MCF 10A (cell line): Measurements from ENCODE around the gene AP4E1. TPM values are rescaled to one million over a fixed set of nuclear protein-coding genes. Genes with fewer than 3 reads are reported as not detected.

ENCODE experiments used
- BruUV-seq: library from RNA; stranded (reverse); fragments of 400-500 nt; replicated peaks from 2 replicates; lab custom pipeline; 2021; lab: Mats Ljungman, UMichigan
- CTCF ChIA-PET: fragments of 300-600 bp; sonication (Branson Sonifier 250); formaldehyde crosslinking; extraction: SDS; loops from one replicate; lab custom pipeline; 2021; ENCODE audit warnings: antibody characterized with exemption, inconsistent platforms; lab: Yijun Ruan, JAX
- POLR2A ChIA-PET: fragments of 300-600, 350-650 bp; sonication (Branson Sonifier 250); formaldehyde crosslinking; extraction: SDS; loops from one replicate; lab custom pipeline; 2020; ENCODE audit warnings: antibody characterized with exemption, inconsistent platforms; lab: Yijun Ruan, JAX
- DNase-seq: peaks from one replicate; pipeline ENCODE4 v3.0.0-alpha.2; 2018; ENCODE audit not compliant: unreplicated experiment
- H3K27ac Mint-ChIP-seq: one replicate; pipeline ENCODE4 v1.8.0; 2022; ENCODE audit warnings: mild to moderate bottlenecking, low read depth, mixed read lengths; ENCODE audit not compliant: unreplicated experiment
- H3K27me3 Mint-ChIP-seq: one replicate; pipeline ENCODE4 v1.8.0; 2022; ENCODE audit warnings: mixed read lengths; ENCODE audit not compliant: insufficient read depth, unreplicated experiment
- H3K36me3 Mint-ChIP-seq: one replicate; pipeline ENCODE4 v1.8.0; 2022; ENCODE audit warnings: mild to moderate bottlenecking, moderate library complexity, mixed read lengths; ENCODE audit not compliant: insufficient read depth, unreplicated experiment
- H3K4me1 Mint-ChIP-seq: one replicate; pipeline ENCODE4 v1.8.0; 2022; ENCODE audit warnings: mixed read lengths; ENCODE audit not compliant: insufficient read depth, unreplicated experiment
- H3K4me3 Mint-ChIP-seq: one replicate; pipeline ENCODE4 v1.8.0; 2022; ENCODE audit warnings: mild to moderate bottlenecking, moderate library complexity, mixed read lengths; ENCODE audit not compliant: unreplicated experiment
- H3K9me3 Mint-ChIP-seq: one replicate; pipeline ENCODE4 v1.8.0; 2022; ENCODE audit warnings: mixed read lengths; ENCODE audit not compliant: unreplicated experiment
- intact Hi-C: fragments of 100-400 bp; cut with micrococcal nuclease; formaldehyde crosslinking; loops from 2 replicates; pipeline ENCODE4 v1.14.1; 2022
- total RNA-seq: library from RNA; stranded (reverse); gene quantifications from 2 replicates; pipeline ENCODE4 v1.2.3, GENCODE V29; 2022
- TF ChIP-seq, protein P1 (sequence below): fragments of 200-600 bp; IDR thresholded peaks from one replicate; pipeline ENCODE4 v1.8.0; 2022; ENCODE audit warnings: antibody characterized with exemption, mild to moderate bottlenecking; ENCODE audit not compliant: unreplicated experiment

Gene AP4E1
- total RNA-seq, 1 experiment from 2014 or later, result 28.2 TPM

DNA sequence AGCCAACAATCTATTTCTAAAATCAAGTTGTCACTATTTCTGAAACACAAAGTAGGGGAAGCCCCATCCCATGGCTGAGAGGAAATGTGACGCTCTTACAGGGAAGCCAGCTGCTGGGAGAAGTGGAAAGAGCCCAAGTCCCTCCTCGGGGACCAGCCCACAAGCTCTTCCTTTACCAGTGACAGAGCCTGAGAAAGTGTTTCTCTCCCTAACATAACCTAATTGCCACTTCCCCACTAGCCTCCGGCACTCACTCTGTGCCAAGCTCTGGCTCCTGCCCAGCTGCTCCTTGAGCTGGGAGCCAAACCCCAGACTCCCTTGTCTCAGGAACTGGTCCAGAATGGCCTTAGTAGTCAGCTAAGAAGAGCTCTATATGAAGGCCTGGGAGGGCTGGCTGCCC is 143.3 kb downstream of the AP4E1 start:
- TF ChIP-seq, protein P1, sequence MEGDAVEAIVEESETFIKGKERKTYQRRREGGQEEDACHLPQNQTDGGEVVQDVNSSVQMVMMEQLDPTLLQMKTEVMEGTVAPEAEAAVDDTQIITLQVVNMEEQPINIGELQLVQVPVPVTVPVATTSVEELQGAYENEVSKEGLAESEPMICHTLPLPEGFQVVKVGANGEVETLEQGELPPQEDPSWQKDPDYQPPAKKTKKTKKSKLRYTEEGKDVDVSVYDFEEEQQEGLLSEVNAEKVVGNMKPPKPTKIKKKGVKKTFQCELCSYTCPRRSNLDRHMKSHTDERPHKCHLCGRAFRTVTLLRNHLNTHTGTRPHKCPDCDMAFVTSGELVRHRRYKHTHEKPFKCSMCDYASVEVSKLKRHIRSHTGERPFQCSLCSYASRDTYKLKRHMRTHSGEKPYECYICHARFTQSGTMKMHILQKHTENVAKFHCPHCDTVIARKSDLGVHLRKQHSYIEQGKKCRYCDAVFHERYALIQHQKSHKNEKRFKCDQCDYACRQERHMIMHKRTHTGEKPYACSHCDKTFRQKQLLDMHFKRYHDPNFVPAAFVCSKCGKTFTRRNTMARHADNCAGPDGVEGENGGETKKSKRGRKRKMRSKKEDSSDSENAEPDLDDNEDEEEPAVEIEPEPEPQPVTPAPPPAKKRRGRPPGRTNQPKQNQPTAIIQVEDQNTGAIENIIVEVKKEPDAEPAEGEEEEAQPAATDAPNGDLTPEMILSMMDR, result no peak
- ChIA-PET CTCF (interaction anchor here (0.6 to 1.1 kb wide), 3 partner anchors 15 to 352 kb away, joined by 3 to 5 read pairs (median 3); no protein-coding TSS in a partner anchor), POLR2A (interaction anchor here (0.6 to 3.3 kb wide), 3 partner anchors 10 to 48 kb away, joined by 3 to 18 read pairs (median 3); no protein-coding TSS in a partner anchor)
- no TSS peak for BruUV-seq
- peaks cover 8% of the 10 kb centered on the region for H3K4me1 Mint-ChIP-seq
- no peaks in the 10 kb centered on the region for H3K27me3 Mint-ChIP-seq
- no peak overlapping the region for H3K4me3 Mint-ChIP-seq
- no peaks in the 10 kb centered on the region for H3K9me3 Mint-ChIP-seq
- no peak overlapping the region for H3K27ac Mint-ChIP-seq
- peak; percentile 86 for DNase-seq
- peaks cover 11% of the 10 kb centered on the region for H3K36me3 Mint-ChIP-seq
- intact Hi-C loops, result no loop called here

DNA sequence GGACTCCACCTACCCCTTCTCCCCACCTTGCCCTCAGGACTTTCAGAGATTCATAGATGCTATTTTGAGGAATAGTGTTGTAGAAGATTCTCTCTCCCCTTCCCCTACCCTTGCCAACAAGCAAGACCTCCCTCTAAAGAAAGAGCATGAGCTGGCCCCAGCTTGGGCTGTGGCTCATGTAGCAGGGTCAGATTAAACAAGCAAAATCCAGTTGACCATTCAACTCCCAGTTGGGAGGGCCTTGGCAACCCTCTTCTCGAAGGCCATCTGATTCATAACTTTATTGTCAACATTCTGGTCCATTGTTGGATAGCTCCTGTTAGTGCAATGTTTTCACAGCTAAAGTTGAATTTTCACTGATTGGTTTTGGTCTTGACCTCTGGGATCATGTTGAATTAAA is 145.1 kb downstream of the AP4E1 start:
- peaks cover 11% of the 10 kb centered on the region for H3K36me3 Mint-ChIP-seq
- no peak for DNase-seq
- no peak overlapping the region for H3K4me3 Mint-ChIP-seq
- ChIA-PET POLR2A (interaction anchor here (1.7 kb wide), 1 partner anchor 28 kb away, joined by 7 read pairs; no protein-coding TSS in a partner anchor), CTCF (interaction anchor here (0.5 to 0.7 kb wide), 3 partner anchors 28 to 231 kb away, joined by 3 to 4 read pairs (median 3); no protein-coding TSS in a partner anchor)
- no peaks in the 10 kb centered on the region for H3K27me3 Mint-ChIP-seq
- peaks cover 8% of the 10 kb centered on the region for H3K4me1 Mint-ChIP-seq
- BruUV-seq, result no TSS peak
- H3K9me3 Mint-ChIP-seq, result no peaks in the 10 kb centered on the region
- intact Hi-C loops, result no loop called here
- TF ChIP-seq, protein P1, result no peak
- no peak overlapping the region for H3K27ac Mint-ChIP-seq

DNA sequence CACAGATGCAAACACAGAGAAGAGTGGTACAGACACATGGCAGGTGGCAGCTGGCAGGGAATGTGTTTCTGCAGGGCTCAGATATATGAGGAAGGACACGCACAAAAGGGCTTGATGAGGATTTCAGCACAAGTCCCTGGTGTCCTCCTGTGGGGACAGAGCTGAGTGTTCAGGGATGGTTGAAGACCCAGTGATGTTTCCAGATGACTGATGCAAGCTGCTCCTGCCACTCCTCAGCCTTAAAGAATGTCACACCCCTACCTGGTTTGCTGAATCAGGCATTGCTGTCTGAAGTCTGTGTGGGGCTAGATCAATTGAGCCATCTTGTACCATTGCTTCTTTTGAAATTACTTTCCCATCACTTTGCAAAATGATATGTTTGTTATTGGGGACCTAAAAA is 146.1 kb downstream of the AP4E1 start:
- H3K9me3 Mint-ChIP-seq, result no peaks in the 10 kb centered on the region
- no peak for DNase-seq
- no peak overlapping the region for H3K27ac Mint-ChIP-seq
- H3K27me3 Mint-ChIP-seq, result no peaks in the 10 kb centered on the region
- ChIA-PET CTCF (no interaction called here), POLR2A (interaction anchor here (0.9 to 1.7 kb wide), 3 partner anchors 25 to 46 kb away, joined by 3 to 7 read pairs (median 3); no protein-coding TSS in a partner anchor)
- BruUV-seq, result no TSS peak
- no peak overlapping the region for H3K4me3 Mint-ChIP-seq
- peaks cover 8% of the 10 kb centered on the region for H3K4me1 Mint-ChIP-seq
- H3K36me3 Mint-ChIP-seq, result peaks cover 11% of the 10 kb centered on the region
- TF ChIP-seq, protein P1, result no peak
- intact Hi-C loops, result no loop called here

Other genes starting within 250 kb of the AP4E1 start
- gene TRPM7, start 221.9 kb upstream of the AP4E1 start, total RNA-seq, result 35.5 and 36.3 TPM in 2 replicates
- gene SPPL2A, start 143.0 kb upstream of the AP4E1 start, total RNA-seq, result 93.0 and 122 TPM in 2 replicates
- 2.6 and 4.2 TPM in 2 replicates for gene TNFAIP8L3, start 186.2 kb downstream of the AP4E1 start, total RNA-seq